ENCODE measurements around the gene CACNA1A.

Gene CACNA1A

GRCh38 chr19:13212759-13213330 is 293.4 kb downstream of the CACNA1A start:
- TF ChIP-seq CTCF (IDR thresholded peaks at IDR 0.05; ENCODE audit: insufficient read depth, low read depth, low read length, missing control alignments) = peak; percentile 78
- DNase-seq (ENCODE audit: low read depth) = peak; percentile 86
- no peak overlapping the region for H3K4me3 ChIP-seq (ENCODE audit: low read depth, low read length)

- DNase-seq (ENCODE audit: low read depth) = no peak
- no peak overlapping the region for H3K4me3 ChIP-seq (ENCODE audit: low read depth, low read length)
- TF ChIP-seq CTCF (IDR thresholded peaks at IDR 0.05; ENCODE audit: insufficient read depth, low read depth, low read length, missing control alignments) = no peak
Observed at GRCh38 chr19:13211426-13212308, 294.6 kb downstream of the CACNA1A start.

- no peak for DNase-seq (ENCODE audit: low read depth)
- H3K4me3 ChIP-seq (ENCODE audit: low read depth, low read length) = no peak overlapping the region
- no peak for TF ChIP-seq CTCF (IDR thresholded peaks at IDR 0.05; ENCODE audit: insufficient read depth, low read depth, low read length, missing control alignments)
Observed at GRCh38 chr19:13210941-13211340, 295.3 kb downstream of the CACNA1A start.

GRCh38 chr19:13210339-13210775 is 295.9 kb downstream of the CACNA1A start:
- DNase-seq (ENCODE audit: low read depth) = no peak
- no peak for TF ChIP-seq CTCF (IDR thresholded peaks at IDR 0.05; ENCODE audit: insufficient read depth, low read depth, low read length, missing control alignments)
- no peak overlapping the region for H3K4me3 ChIP-seq (ENCODE audit: low read depth, low read length)

GRCh38 chr19:13209484-13210338 is 296.6 kb downstream of the CACNA1A start:
- DNase-seq (ENCODE audit: low read depth) = peak; percentile 52
- no peak for TF ChIP-seq CTCF (IDR thresholded peaks at IDR 0.05; ENCODE audit: insufficient read depth, low read depth, low read length, missing control alignments)
- H3K4me3 ChIP-seq (ENCODE audit: low read depth, low read length) = peak overlapping the region; percentile 84

GRCh38 chr19:13208672-13209483 is 297.4 kb downstream of the CACNA1A start:
- H3K4me3 ChIP-seq (ENCODE audit: low read depth, low read length) = peak overlapping the region; percentile 84
- TF ChIP-seq CTCF (IDR thresholded peaks at IDR 0.05; ENCODE audit: insufficient read depth, low read depth, low read length, missing control alignments) = no peak
- peak; percentile 62 for DNase-seq (ENCODE audit: low read depth)

Measured in GM12865 (cell line).